PC-9 (cell line): ENCODE results near the gene SMIM34.
"Not testable (repeated sequence)": the region's sequence is repeated elsewhere in the genome, so short reads cannot be mapped to it uniquely, and the experiment has no call there.

Experiments used
- CTCF ChIP-seq: fragments of 200-600 bp; sonication (generic); conservative IDR thresholded peaks from 2 replicates; pipeline ENCODE4 v1.6.1; 2017; ENCODE audit warnings: mixed run types, antibody characterized with exemption, mild to moderate bottlenecking, moderate library complexity
- EZH2 ChIP-seq: fragments of 200-600 bp; sonication (generic); IDR thresholded peaks from 2 replicates; pipeline ENCODE4 v1.8.0; 2017; ENCODE audit warnings: antibody characterized with exemption, low read depth

GRCh38 chr21:34405686-34406085, 18.1 kb downstream of the SMIM34 start:
- TF ChIP-seq CTCF, EZH2: not testable (repeated sequence)
